HG03432 (cell line): ENCODE measurements around the gene PTPRJ.
"Not testable (repeated sequence)": the region's sequence is repeated elsewhere in the genome, so short reads cannot be mapped to it uniquely, and the experiment has no call there.

Experiments used
- ATAC-seq: cut with Tn5 transposase; IDR thresholded peaks from one replicate; pipeline ENCODE4 v1.9.1; 2021; ENCODE audit warnings: mild to moderate bottlenecking, moderate library complexity; ENCODE audit not compliant: unreplicated experiment

Gene PTPRJ

GRCh38 chr11:47980088-47980906 lies at the start of gene PTPRJ:
Gene PTPRJ, plus strand, starts transcription at chr11:47980559. Its CDS starts 354 bp downstream, at chr11:47980913.
- ATAC-seq: peak; percentile 59

- no peak for ATAC-seq
These were observed 47.8 kb upstream of the PTPRJ start for GRCh38 chr11:47932544-47932943.

- ATAC-seq: not testable (repeated sequence)
These were observed 46.6 kb upstream of the PTPRJ start for GRCh38 chr11:47933797-47934196.

DNA sequence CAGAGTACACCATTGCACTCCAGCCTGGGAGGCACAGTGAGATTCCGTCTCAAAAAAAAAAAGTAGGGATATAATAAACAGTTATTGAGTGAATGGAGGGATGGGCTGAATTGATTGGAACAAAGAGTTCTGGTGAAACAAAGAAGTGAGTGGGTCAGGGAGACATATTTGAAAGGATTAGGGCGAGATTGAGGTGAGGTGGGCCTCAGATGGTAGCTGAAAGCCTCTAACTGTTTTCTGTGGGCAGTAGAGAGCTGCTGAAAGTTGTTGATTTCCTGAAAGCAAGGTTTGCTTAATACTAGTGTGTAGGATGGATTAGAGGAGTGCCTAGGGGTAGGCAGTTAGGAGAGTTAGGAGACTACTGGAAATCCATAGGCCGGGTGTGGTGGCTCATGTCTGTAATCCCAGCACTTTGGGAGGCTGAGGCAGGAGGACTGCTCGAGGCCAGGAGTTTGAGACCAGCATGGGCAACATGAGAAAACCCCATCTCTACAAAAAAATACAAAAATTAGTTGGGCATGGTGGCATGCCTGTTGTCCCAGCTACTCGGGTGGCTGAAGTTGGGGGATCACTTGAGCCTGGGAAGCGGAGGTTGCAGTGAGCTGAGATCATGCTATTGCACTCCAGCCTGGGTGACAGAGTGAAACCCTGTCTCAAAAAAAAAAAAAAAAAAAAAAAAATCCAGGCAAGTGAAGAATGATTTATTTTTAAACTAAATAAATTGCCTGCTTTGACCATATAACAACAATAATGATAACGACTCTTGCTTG lies 41.4 kb upstream of the PTPRJ start:
- no peak for ATAC-seq

- ATAC-seq: no peak
These were observed 39.3 kb upstream of the PTPRJ start for GRCh38 chr11:47940904-47941649.

DNA sequence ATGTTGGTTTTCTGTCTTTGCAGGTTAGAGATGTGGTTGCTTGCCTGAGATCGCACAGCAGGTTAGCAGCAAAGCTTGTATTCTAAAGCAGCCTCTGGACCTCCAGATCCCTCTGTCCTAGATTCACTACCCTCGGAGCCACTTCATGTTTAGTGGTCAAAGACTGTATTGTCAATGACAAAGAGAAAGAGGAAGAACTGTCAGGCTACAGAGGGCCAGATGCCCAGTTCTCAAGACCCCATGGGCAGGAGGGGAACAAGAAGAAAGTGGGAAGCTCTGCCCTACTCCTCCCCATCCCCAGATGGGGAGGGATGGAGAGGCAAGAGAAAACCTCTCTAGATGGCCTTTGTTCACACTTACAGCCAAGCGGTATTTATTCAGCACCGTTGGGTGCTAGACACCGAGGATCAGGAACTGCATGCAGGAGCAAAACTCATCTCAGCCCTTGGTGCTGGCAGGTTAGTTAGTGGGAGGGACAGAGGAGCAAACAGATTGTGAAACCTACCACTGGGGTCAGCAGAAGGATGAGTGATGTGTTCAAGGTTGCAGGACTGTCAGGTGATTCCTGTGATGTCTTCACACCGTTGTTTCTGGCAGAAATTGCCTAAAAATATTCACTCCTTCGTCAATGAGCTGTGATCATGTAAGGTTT lies 38.3 kb upstream of the PTPRJ start:
- ATAC-seq: no peak

DNA sequence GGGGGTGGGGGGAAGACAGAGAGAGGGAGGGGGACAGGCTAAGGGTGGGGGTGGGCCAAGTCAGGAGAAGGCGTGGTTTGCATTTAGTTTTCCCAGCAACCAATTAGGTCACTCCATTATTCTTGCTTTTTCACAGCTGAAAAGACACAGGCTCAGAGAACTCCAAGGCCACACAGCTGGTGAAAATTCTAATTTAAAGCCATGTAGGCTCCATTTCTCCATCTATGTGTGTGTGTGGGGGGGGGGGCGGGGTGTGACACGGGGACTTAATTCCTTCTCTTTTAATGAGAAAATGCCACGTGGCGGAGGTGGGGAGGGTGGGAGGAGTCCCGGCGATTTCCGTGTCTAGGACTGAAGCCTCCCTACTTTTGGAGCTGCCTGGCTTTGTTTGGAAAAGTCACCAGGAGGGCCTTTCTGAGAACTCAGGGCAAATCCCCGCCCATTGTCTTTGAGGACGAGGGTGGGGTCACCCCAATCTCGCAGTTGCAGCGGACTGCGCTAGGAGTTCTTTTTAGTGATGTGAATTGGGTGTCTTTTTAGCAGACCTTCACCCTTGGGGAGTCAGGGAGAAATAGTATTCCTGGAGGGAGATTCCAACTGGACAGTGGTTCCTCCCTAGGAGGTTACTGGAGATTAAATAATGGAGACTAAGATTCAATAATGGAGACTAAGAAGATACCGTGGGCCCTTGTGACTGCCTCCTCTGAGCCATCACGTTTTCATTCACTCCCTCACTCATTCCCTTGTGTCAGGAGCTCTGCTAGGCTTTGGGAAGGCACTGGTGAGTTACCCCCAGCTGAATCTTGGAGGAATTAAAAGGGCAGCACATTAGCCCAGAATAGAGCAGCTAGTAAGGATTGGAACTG lies 36.4 kb upstream of the PTPRJ start:
- no peak for ATAC-seq

DNA sequence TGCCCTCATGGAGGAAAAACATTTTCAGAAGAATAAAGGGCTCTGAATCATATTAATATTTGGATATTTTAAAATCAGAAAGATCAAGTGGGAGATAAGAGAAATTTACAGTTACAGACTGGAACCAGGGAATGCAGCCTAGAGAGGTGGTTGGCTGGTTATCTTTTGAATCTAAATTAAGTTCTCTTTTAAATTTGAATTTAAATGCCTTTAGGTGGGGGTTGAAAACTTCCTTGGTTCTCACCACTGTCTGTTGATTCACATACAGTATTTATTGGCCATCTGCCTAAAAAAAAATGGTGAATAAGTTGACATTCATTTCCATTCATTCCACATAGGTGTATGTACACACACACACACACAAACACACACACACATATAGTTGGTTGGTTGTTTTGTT lies 35.7 kb upstream of the PTPRJ start:
- ATAC-seq: no peak

- no peak for ATAC-seq
These were observed 33.4 kb upstream of the PTPRJ start for GRCh38 chr11:47946682-47947559.

DNA sequence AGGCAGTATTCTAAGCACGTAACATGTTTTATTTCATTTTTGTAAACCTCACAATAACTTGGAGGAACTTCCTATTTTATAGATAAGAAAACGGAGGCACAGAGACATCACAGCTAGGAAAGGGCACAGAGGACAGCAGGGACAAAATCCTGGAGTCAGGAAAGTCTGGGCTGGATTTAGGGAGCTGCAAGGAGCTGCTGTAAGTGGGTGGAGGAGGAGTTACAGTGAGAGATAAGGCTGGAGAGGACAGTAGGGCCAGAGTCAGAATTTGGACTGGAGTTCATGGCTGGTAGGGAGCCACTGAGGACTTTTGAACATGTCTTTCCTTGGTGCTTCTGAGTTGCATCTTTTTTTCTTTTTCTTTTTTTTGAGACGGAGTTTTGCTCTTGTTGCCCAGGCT lies 32.2 kb upstream of the PTPRJ start:
- ATAC-seq: no peak

- not testable (repeated sequence) for ATAC-seq
These were observed 31.2 kb upstream of the PTPRJ start for GRCh38 chr11:47949001-47949675.

DNA sequence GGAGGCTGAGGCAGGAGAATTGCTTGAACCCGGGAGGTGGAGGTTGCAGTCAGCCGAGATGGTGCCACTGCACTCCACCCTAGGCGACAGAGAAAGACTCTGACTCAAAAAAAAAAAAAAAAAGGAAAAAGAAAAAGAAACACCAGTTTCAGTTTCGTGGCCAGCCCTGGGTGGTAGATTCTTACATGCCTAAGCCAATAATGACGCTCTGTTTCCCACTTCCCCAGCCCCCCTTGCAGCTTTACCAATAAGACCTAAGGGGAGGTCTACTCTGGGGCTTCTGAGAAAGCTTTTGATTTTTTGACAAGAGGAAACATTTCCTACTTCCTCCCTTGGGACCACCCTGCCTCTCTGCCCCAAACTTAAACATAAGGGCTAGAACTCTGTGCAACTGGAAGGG lies 30.0 kb upstream of the PTPRJ start:
- peak; percentile 64 for ATAC-seq

DNA sequence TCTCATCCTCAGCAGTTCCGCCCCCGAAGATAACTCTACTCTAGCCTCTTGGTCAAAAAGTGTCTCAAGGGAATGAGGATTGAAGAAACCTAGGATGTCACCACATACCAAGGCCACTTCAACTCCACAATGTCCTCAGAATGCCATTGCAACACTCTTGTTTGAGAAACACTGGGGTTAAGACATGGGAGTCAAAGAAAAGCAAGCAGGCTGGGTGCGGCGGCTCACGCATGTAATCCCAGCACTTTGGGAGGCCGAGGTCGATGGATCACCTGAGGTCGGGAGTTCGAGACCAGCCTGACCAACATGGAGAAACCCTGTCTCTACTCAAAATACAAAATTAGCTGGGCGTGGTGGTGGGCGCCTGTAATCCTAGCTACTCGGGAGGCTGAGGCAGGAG lies 28.9 kb upstream of the PTPRJ start:
- ATAC-seq: not testable (repeated sequence)

- no peak for ATAC-seq
These were observed 25.2 kb upstream of the PTPRJ start for GRCh38 chr11:47955061-47955755.

GRCh38 chr11:47960015-47960414 lies 20.3 kb upstream of the PTPRJ start:
- no peak for ATAC-seq

DNA sequence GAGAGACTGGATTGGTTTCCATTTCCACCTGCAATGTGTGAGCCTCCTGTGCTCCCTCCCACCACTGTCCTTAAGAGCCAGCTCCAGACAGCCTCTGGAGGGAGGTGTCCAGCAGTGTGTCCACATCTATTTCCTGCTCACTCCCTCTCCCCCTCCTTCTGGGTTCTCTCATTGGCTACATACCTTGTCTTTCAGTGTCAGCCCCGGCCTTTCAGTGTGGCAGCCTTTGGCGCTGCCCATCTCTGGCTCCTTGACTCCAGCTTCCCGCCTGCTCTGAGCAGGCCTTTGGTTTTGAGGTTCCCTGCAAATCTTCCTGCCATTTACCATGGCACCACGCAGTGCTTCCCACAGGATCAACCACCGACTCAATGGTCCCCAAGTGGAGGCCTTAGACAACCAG lies 19.0 kb upstream of the PTPRJ start:
- ATAC-seq: no peak

DNA sequence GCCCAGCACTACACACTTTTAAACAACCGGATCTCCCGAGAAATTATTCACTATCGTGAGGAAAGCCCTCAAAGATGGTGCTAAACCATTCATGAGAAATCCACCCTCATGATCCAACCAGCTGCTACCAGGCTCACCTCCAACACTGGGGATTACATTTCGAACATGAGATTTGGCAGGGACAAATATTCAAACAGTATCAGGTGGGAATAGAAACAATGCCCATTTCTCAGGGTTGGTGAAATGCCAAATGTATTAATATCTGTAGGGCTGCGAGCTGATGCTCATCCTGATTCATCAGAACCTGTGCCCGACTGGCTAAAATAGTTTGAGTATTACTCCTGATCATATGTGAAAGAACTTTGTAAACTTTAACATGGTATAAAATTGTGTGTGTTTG lies 15.8 kb upstream of the PTPRJ start:
- no peak for ATAC-seq
